Measurements from ENCODE around the gene ENKUR. TPM values are rescaled to one million over a fixed set of nuclear protein-coding genes. Genes with fewer than 3 reads are reported as not detected.
"Not testable (repeated sequence)": the region's sequence is repeated elsewhere in the genome, so short reads cannot be mapped to it uniquely, and the experiment has no call there.

Gene ENKUR
- total RNA-seq, 4 donors from 2014 or later: not detected

DNA sequence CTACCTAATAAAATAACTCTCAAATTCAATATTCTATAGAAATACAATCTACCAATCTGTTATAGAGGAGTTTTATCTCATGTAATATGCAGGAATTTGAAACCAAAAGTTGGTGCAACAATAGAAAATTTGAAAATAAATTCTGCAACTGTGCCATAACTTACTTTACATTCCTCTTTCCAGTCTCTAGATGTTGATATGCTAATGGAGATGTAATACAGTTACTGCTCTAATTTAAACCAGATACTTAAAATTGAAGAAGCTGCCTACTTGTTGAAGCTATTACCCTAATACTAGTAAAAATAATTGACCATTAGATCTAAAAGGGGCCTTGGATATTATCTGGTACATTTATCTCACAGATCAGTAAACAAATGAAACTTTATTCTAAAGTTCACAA lies 1.4 kb downstream of the ENKUR start:
- intact Hi-C loops (cut with DNase I; ENCODE audit: low total_unique reads): no loop called here
- no peak overlapping the region for H3K4me3 ChIP-seq (ENCODE audit: low read depth, poor library complexity, severe bottlenecking)
- TF ChIP-seq POLR2A (IDR thresholded peaks at IDR 0.05): no peak
- TF ChIP-seq, protein P1, sequence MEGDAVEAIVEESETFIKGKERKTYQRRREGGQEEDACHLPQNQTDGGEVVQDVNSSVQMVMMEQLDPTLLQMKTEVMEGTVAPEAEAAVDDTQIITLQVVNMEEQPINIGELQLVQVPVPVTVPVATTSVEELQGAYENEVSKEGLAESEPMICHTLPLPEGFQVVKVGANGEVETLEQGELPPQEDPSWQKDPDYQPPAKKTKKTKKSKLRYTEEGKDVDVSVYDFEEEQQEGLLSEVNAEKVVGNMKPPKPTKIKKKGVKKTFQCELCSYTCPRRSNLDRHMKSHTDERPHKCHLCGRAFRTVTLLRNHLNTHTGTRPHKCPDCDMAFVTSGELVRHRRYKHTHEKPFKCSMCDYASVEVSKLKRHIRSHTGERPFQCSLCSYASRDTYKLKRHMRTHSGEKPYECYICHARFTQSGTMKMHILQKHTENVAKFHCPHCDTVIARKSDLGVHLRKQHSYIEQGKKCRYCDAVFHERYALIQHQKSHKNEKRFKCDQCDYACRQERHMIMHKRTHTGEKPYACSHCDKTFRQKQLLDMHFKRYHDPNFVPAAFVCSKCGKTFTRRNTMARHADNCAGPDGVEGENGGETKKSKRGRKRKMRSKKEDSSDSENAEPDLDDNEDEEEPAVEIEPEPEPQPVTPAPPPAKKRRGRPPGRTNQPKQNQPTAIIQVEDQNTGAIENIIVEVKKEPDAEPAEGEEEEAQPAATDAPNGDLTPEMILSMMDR (IDR thresholded peaks at IDR 0.05): no peak
- no peak for DNase-seq (ENCODE audit: low spot score in 2 of 2)

GRCh38 chr10:25011591-25011990 lies 4.4 kb downstream of the ENKUR start:
- DNase-seq (ENCODE audit: low spot score in 2 of 2); intact Hi-C loops (cut with DNase I; ENCODE audit: low total_unique reads); H3K4me3 ChIP-seq (ENCODE audit: low read depth, poor library complexity, severe bottlenecking): not testable (repeated sequence)
- 76 to 78% methylated on average over 2 of the region's 2 CpGs for WGBS, 2 donors

- DNase-seq (ENCODE audit: low spot score in 2 of 2): no peak
- intact Hi-C loops (cut with DNase I; ENCODE audit: low total_unique reads): no loop called here
- H3K4me3 ChIP-seq (ENCODE audit: low read depth, poor library complexity, severe bottlenecking): no peak overlapping the region
- no peak for TF ChIP-seq POLR2A (IDR thresholded peaks at IDR 0.05)
- TF ChIP-seq, protein P1 (IDR thresholded peaks at IDR 0.05): no peak
- 87 to 89% methylated on average over 3 of the region's 3 CpGs for WGBS, 2 donors
These were observed 17.9 kb downstream of the ENKUR start for GRCh38 chr10:24998044-24998443.

DNA sequence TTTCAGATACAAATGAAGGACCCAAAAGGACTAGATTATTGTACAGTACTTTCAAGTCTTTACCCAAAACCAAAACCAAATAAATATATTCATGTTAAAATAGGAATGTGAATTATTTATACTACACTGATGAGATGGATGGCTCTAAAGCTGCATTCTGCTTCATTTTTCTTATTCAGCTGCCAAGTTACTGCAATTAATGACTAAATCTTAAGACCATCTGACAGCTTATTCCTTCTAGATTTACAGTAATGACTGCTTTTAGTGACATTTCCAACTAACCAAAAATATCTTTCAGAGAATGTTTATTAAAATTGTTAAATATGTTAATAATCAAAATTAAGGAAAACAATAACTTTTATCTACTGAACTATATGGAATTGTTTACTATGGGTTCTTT lies 20.9 kb downstream of the ENKUR start:
- TF ChIP-seq, protein P1 (IDR thresholded peaks at IDR 0.05): no peak
- no peak for TF ChIP-seq POLR2A (IDR thresholded peaks at IDR 0.05)
- H3K4me3 ChIP-seq (ENCODE audit: low read depth, poor library complexity, severe bottlenecking): no peak overlapping the region
- intact Hi-C loops (cut with DNase I; ENCODE audit: low total_unique reads): no loop called here
- no peak for DNase-seq (ENCODE audit: low spot score in 2 of 2)

DNA sequence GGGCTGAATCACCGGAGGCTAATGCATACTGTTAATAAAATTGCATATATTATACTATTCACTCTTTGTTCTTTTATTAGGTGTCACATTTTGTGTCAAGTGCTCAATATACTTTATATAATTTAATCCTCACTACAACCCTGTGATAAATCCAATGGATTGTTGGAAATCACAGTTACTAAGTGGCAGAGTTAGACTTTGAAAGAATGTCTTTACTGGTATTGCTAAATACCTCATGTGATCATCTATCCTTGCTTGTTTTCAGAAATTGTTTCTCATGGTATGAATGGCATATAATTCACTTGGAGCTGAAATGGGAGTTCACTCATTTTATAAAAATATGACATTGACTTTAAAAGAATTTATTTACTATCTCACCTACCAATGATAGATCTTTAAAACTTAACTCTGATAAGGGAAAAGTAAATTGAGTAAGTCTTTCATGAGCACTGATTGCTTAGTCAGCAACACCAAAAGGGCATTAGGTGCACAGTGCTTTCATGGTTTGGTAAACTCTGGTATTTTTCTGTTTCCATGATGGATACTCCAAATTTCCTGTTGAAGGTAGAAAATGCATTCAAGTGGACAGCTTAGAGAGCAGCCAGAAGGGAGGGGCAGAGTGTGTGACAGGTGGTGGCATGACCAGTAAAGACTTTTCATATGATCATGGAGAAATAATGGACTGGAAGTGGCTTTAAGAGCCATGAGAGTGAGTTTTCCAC lies 22.6 kb downstream of the ENKUR start:
- 94 to 95% methylated on average over 1 of the region's 1 CpG for WGBS, 2 donors
- no peak overlapping the region for H3K4me3 ChIP-seq (ENCODE audit: low read depth, poor library complexity, severe bottlenecking)
- no peak for DNase-seq (ENCODE audit: low spot score in 2 of 2)
- intact Hi-C loops (cut with DNase I; ENCODE audit: low total_unique reads): no loop called here
- TF ChIP-seq, protein P1 (IDR thresholded peaks at IDR 0.05): no peak
- no peak for TF ChIP-seq POLR2A (IDR thresholded peaks at IDR 0.05)

DNA sequence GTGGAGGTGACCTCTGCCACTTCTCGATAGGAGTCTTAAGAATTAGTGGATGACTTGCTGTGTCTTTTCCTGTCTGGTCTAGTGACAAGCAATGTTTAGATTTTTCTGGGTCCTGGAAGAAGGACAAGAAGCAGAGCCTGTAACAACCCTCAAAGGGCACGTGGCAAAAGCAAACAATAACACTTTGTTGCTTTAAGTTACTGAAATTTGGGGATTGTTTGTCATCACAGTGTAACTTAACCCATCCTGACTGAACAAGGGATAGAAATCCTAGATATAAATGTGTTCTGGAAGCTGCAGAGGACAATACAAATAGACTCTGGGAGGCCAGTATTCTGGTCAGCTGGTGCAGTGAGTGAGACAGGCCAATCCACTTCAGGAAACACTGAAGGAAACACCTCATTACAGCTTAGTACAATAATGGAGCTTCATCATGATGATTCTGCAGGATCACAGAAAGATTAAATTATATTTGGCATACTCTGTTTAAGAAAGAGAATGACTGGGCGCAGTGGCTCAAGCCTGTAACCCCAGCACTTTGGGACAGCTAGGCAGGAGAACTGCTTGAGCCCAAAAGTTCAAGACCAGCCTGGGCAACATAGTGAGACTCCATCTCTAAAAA lies 23.3 kb downstream of the ENKUR start:
- DNase-seq (ENCODE audit: low spot score in 2 of 2): no peak
- 86 to 91% methylated on average over 3 of the region's 3 CpGs for WGBS, 2 donors
- TF ChIP-seq, protein P1 (IDR thresholded peaks at IDR 0.05): no peak
- no peak for TF ChIP-seq POLR2A (IDR thresholded peaks at IDR 0.05)
- no peak overlapping the region for H3K4me3 ChIP-seq (ENCODE audit: low read depth, poor library complexity, severe bottlenecking)
- intact Hi-C loops (cut with DNase I; ENCODE audit: low total_unique reads): no loop called here

Measured in lower leg skin (tissue), 4 donors.